Measurements from ENCODE around the gene IMMT. TPM values are rescaled to one million over a fixed set of nuclear protein-coding genes. Genes with fewer than 3 reads are reported as not detected.

IMMT gene
- total and polyA plus RNA-seq, 2 donors (not counting 3 experiments of a cell fraction or from before 2014, with no cell fraction given): 35.6 to 112 TPM

- Histone ChIP-seq H3K79me2 (ENCODE audit: control insufficient read depth, insufficient read depth, low read length) (no peaks in the 10 kb centered on the region), H3K9ac (replicated peaks; ENCODE audit: extremely low read depth, insufficient read depth, low read length) (no peak overlapping the region), H2AFZ (ENCODE audit: low read depth, low read length) (no peak overlapping the region), H3K9me3 (replicated peaks; ENCODE audit: control insufficient read depth, insufficient read depth, low read length) (no peaks in the 10 kb centered on the region), H3K27ac (ENCODE audit: insufficient read depth, low read depth, low read length) (no peak overlapping the region), H3K27me3 (ENCODE audit: control insufficient read depth in 2 of 2, insufficient read depth in 2 of 2, low read length in 2 of 2) (peaks cover 4 to 10% of the 10 kb centered on the region in 2 experiments), H3K4me2 (ENCODE audit: insufficient read depth, low read length) (no peak overlapping the region), H3K9me1 (replicated peaks; ENCODE audit: control insufficient read depth, extremely low read depth, insufficient read depth, low read length) (no peaks in the 10 kb centered on the region), H4K20me1 (replicated peaks; ENCODE audit: control insufficient read depth, extremely low read depth, insufficient read depth, low read length) (no peaks in the 10 kb centered on the region), H3K4me1 (ENCODE audit: control insufficient read depth, extremely low read depth, insufficient read depth, low read length) (no peaks in the 10 kb centered on the region), H3K36me3 (ENCODE audit: control insufficient read depth in 2 of 2, extremely low read depth in 1 of 2, insufficient read depth in 2 of 2, low read length in 2 of 2) (no peaks in the 10 kb centered on the region), H3K4me3 (replicated peaks in 1 of 3; ENCODE audit: insufficient read depth in 1 of 3, low read depth in 1 of 3, low read length in 3 of 3) (no peak overlapping the region)
- dilution Hi-C loops (cut with MboI; ENCODE audit: extremely low pct_ligation_motif_present, low sequenced_read_pairs): no loop called here
- CTCF ChIA-PET: no interaction called here
- TF ChIP-seq EZH2 (IDR thresholded peaks at IDR 0.05; ENCODE audit: borderline replicate concordance, low read depth, low read length, severe bottlenecking) (no peak), GATA2 (IDR thresholded peaks at IDR 0.05; ENCODE audit: insufficient read depth, insufficient read length, low read depth, low read length) (no peak), CTCF (IDR thresholded peaks at IDR 0.05; ENCODE audit: extremely low read depth in 1 of 2, insufficient read depth in 1 of 2, low read depth in 1 of 2, low read length in 2 of 2) (no peak), JUN (IDR thresholded peaks at IDR 0.05; ENCODE audit: borderline replicate concordance, insufficient read depth, insufficient read length, low read depth) (no peak), POLR2A (IDR thresholded peaks at IDR 0.05; ENCODE audit: low read depth, low read length) (no peak), MYC (IDR thresholded peaks at IDR 0.05; ENCODE audit: low read depth, low read length) (no peak), FOS (IDR thresholded peaks at IDR 0.05; ENCODE audit: borderline replicate concordance, insufficient read depth, low read length) (no peak), POLR2AphosphoS5 (IDR thresholded peaks at IDR 0.05; ENCODE audit: insufficient read depth, low read depth, low read length) (no peak)
- TF ChIP-seq, protein P1, sequence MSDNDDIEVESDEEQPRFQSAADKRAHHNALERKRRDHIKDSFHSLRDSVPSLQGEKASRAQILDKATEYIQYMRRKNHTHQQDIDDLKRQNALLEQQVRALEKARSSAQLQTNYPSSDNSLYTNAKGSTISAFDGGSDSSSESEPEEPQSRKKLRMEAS (IDR thresholded peaks at IDR 0.05; ENCODE audit: insufficient read depth, insufficient read length): no peak
- no peak for FAIRE-seq
- DNase-seq (ENCODE audit: low read depth, low spot score): peak; percentile 13
- POLR2A ChIA-PET: no interaction called here
- intact Hi-C loops (cut with micrococcal nuclease): no loop called here
- BruUV-seq (replicated peaks): no TSS peak
Measured at GRCh38 chr2:86239326-86239725, 44.1 kb upstream of the IMMT start.

All from endothelial cell of umbilical vein (primary cell).